ENCODE results near the gene DCLK1.
A peak's percentile ranks its signal among the peaks of the same experiment; 100 is the strongest.

Gene DCLK1

GRCh38 chr13:35995136-35995535, 136.0 kb downstream of the DCLK1 start:
- H3K18ac ChIP-seq (ENCODE audit: low read length) = no peak overlapping the region
- H3K79me2 ChIP-seq (ENCODE audit: control insufficient read depth, insufficient read depth, low read length) = no peaks in the 10 kb centered on the region
- no peaks in the 10 kb centered on the region for H3K4me1 ChIP-seq (ENCODE audit: control insufficient read depth, low read depth, low read length)
- H2BK5ac ChIP-seq (ENCODE audit: low read length) = no peak overlapping the region
- DNase-seq = no peak
- no peak overlapping the region for H2BK15ac ChIP-seq (replicated peaks; ENCODE audit: low read depth)
- H3K27me3 ChIP-seq (ENCODE audit: insufficient read depth, low read length, poor library complexity) = no peaks in the 10 kb centered on the region
- H2BK120ac ChIP-seq (ENCODE audit: low read depth, low read length) = no peak overlapping the region
- no peak overlapping the region for H2AK5ac ChIP-seq (ENCODE audit: low read length)
- no peaks in the 10 kb centered on the region for H3K79me1 ChIP-seq (ENCODE audit: low read length)
- H3K27ac ChIP-seq (ENCODE audit: low read depth, low read length) = no peak overlapping the region
- no peak overlapping the region for H3K23ac ChIP-seq (ENCODE audit: low read length)
- H3K36me3 ChIP-seq (ENCODE audit: control insufficient read depth, insufficient read depth, low read length) = no peaks in the 10 kb centered on the region
- no peak overlapping the region for H3K56ac ChIP-seq (ENCODE audit: low read length)
- H3K4ac ChIP-seq (ENCODE audit: low read depth, low read length) = no peak overlapping the region
- no peak overlapping the region for H3K9ac ChIP-seq (ENCODE audit: low read length)
- no peak overlapping the region for H4K8ac ChIP-seq (ENCODE audit: low read depth, low read length)
- no CpG with 5 or more reads among the region's 2 CpGs for WGBS (ENCODE audit: extremely low coverage, insufficient coverage, low lambda C conversion rate)
- no peak overlapping the region for H3K4me2 ChIP-seq (ENCODE audit: low read length)
- no peak overlapping the region for H4K5ac ChIP-seq (ENCODE audit: low read length)
- no peak overlapping the region for H3K4me3 ChIP-seq (ENCODE audit: low read length)

GRCh38 chr13:35994131-35994966, 136.8 kb downstream of the DCLK1 start:
- H3K4me3 ChIP-seq (ENCODE audit: low read length) = no peak overlapping the region
- H3K27me3 ChIP-seq (ENCODE audit: insufficient read depth, low read length, poor library complexity) = no peaks in the 10 kb centered on the region
- H3K23ac ChIP-seq (ENCODE audit: low read length) = no peak overlapping the region
- H3K4me2 ChIP-seq (ENCODE audit: low read length) = no peak overlapping the region
- no peak overlapping the region for H3K27ac ChIP-seq (ENCODE audit: low read depth, low read length)
- H3K18ac ChIP-seq (ENCODE audit: low read length) = no peak overlapping the region
- DNase-seq = peak; percentile 5
- H2BK120ac ChIP-seq (ENCODE audit: low read depth, low read length) = no peak overlapping the region
- H3K79me2 ChIP-seq (ENCODE audit: control insufficient read depth, insufficient read depth, low read length) = no peaks in the 10 kb centered on the region
- H3K79me1 ChIP-seq (ENCODE audit: low read length) = no peaks in the 10 kb centered on the region
- no peak overlapping the region for H3K4ac ChIP-seq (ENCODE audit: low read depth, low read length)
- no peak overlapping the region for H3K56ac ChIP-seq (ENCODE audit: low read length)
- H3K4me1 ChIP-seq (ENCODE audit: control insufficient read depth, low read depth, low read length) = no peaks in the 10 kb centered on the region
- no peak overlapping the region for H3K9ac ChIP-seq (ENCODE audit: low read length)
- no CpG with 5 or more reads among the region's 6 CpGs for WGBS (ENCODE audit: extremely low coverage, insufficient coverage, low lambda C conversion rate)
- no peak overlapping the region for H2AK5ac ChIP-seq (ENCODE audit: low read length)
- H4K8ac ChIP-seq (ENCODE audit: low read depth, low read length) = no peak overlapping the region
- no peak overlapping the region for H2BK15ac ChIP-seq (replicated peaks; ENCODE audit: low read depth)
- H4K5ac ChIP-seq (ENCODE audit: low read length) = no peak overlapping the region
- H2BK5ac ChIP-seq (ENCODE audit: low read length) = no peak overlapping the region
- no peaks in the 10 kb centered on the region for H3K36me3 ChIP-seq (ENCODE audit: control insufficient read depth, insufficient read depth, low read length)

GRCh38 chr13:35993686-35994085, 137.5 kb downstream of the DCLK1 start:
- H3K18ac ChIP-seq (ENCODE audit: low read length) = no peak overlapping the region
- no peak overlapping the region for H3K4me3 ChIP-seq (ENCODE audit: low read length)
- H4K5ac ChIP-seq (ENCODE audit: low read length) = no peak overlapping the region
- H4K8ac ChIP-seq (ENCODE audit: low read depth, low read length) = no peak overlapping the region
- no peaks in the 10 kb centered on the region for H3K79me2 ChIP-seq (ENCODE audit: control insufficient read depth, insufficient read depth, low read length)
- H3K23ac ChIP-seq (ENCODE audit: low read length) = no peak overlapping the region
- WGBS (ENCODE audit: extremely low coverage, insufficient coverage, low lambda C conversion rate) = no CpG with 5 or more reads among the region's 1 CpG
- no peaks in the 10 kb centered on the region for H3K4me1 ChIP-seq (ENCODE audit: control insufficient read depth, low read depth, low read length)
- H2BK5ac ChIP-seq (ENCODE audit: low read length) = no peak overlapping the region
- DNase-seq = no peak
- H3K4ac ChIP-seq (ENCODE audit: low read depth, low read length) = no peak overlapping the region
- no peaks in the 10 kb centered on the region for H3K36me3 ChIP-seq (ENCODE audit: control insufficient read depth, insufficient read depth, low read length)
- no peaks in the 10 kb centered on the region for H3K79me1 ChIP-seq (ENCODE audit: low read length)
- H3K4me2 ChIP-seq (ENCODE audit: low read length) = no peak overlapping the region
- H2BK120ac ChIP-seq (ENCODE audit: low read depth, low read length) = no peak overlapping the region
- H3K27ac ChIP-seq (ENCODE audit: low read depth, low read length) = no peak overlapping the region
- H3K9ac ChIP-seq (ENCODE audit: low read length) = no peak overlapping the region
- no peak overlapping the region for H2BK15ac ChIP-seq (replicated peaks; ENCODE audit: low read depth)
- H3K27me3 ChIP-seq (ENCODE audit: insufficient read depth, low read length, poor library complexity) = no peaks in the 10 kb centered on the region
- no peak overlapping the region for H2AK5ac ChIP-seq (ENCODE audit: low read length)
- no peak overlapping the region for H3K56ac ChIP-seq (ENCODE audit: low read length)

GRCh38 chr13:35992964-35993363, 138.2 kb downstream of the DCLK1 start:
- H2BK120ac ChIP-seq (ENCODE audit: low read depth, low read length) = no peak overlapping the region
- H4K5ac ChIP-seq (ENCODE audit: low read length) = no peak overlapping the region
- H3K4me1 ChIP-seq (ENCODE audit: control insufficient read depth, low read depth, low read length) = peaks cover 3% of the 10 kb centered on the region
- H3K27me3 ChIP-seq (ENCODE audit: insufficient read depth, low read length, poor library complexity) = no peaks in the 10 kb centered on the region
- no peak overlapping the region for H3K27ac ChIP-seq (ENCODE audit: low read depth, low read length)
- H3K56ac ChIP-seq (ENCODE audit: low read length) = no peak overlapping the region
- H3K4me3 ChIP-seq (ENCODE audit: low read length) = no peak overlapping the region
- no peaks in the 10 kb centered on the region for H3K79me2 ChIP-seq (ENCODE audit: control insufficient read depth, insufficient read depth, low read length)
- no peak overlapping the region for H3K9ac ChIP-seq (ENCODE audit: low read length)
- no peak for DNase-seq
- no peak overlapping the region for H3K4ac ChIP-seq (ENCODE audit: low read depth, low read length)
- no peak overlapping the region for H2BK5ac ChIP-seq (ENCODE audit: low read length)
- H2BK15ac ChIP-seq (replicated peaks; ENCODE audit: low read depth) = no peak overlapping the region
- H3K4me2 ChIP-seq (ENCODE audit: low read length) = no peak overlapping the region
- H3K18ac ChIP-seq (ENCODE audit: low read length) = no peak overlapping the region
- H3K23ac ChIP-seq (ENCODE audit: low read length) = no peak overlapping the region
- H3K36me3 ChIP-seq (ENCODE audit: control insufficient read depth, insufficient read depth, low read length) = no peaks in the 10 kb centered on the region
- H4K8ac ChIP-seq (ENCODE audit: low read depth, low read length) = no peak overlapping the region
- no CpG with 5 or more reads among the region's 4 CpGs for WGBS (ENCODE audit: extremely low coverage, insufficient coverage, low lambda C conversion rate)
- no peaks in the 10 kb centered on the region for H3K79me1 ChIP-seq (ENCODE audit: low read length)
- no peak overlapping the region for H2AK5ac ChIP-seq (ENCODE audit: low read length)

- Histone ChIP-seq H3K27me3 (ENCODE audit: insufficient read depth, low read length, poor library complexity) (no peaks in the 10 kb centered on the region), H3K4ac (ENCODE audit: low read depth, low read length) (no peak overlapping the region), H3K4me2 (ENCODE audit: low read length) (no peak overlapping the region), H3K23ac (ENCODE audit: low read length) (no peak overlapping the region), H3K4me3 (ENCODE audit: low read length) (no peak overlapping the region), H2AK5ac (ENCODE audit: low read length) (no peak overlapping the region), H3K79me2 (ENCODE audit: control insufficient read depth, insufficient read depth, low read length) (no peaks in the 10 kb centered on the region), H3K9ac (ENCODE audit: low read length) (no peak overlapping the region), H3K4me1 (ENCODE audit: control insufficient read depth, low read depth, low read length) (peaks cover 7% of the 10 kb centered on the region), H4K5ac (ENCODE audit: low read length) (no peak overlapping the region), H4K8ac (ENCODE audit: low read depth, low read length) (no peak overlapping the region), H2BK120ac (ENCODE audit: low read depth, low read length) (no peak overlapping the region), H3K56ac (ENCODE audit: low read length) (no peak overlapping the region), H3K36me3 (ENCODE audit: control insufficient read depth, insufficient read depth, low read length) (no peaks in the 10 kb centered on the region), H2BK5ac (ENCODE audit: low read length) (no peak overlapping the region), H3K18ac (ENCODE audit: low read length) (no peak overlapping the region), H2BK15ac (replicated peaks; ENCODE audit: low read depth) (no peak overlapping the region), H3K79me1 (ENCODE audit: low read length) (no peaks in the 10 kb centered on the region), H3K27ac (ENCODE audit: low read depth, low read length) (no peak overlapping the region)
- DNase-seq = peak; percentile 37
- no CpG with 5 or more reads among the region's 3 CpGs for WGBS (ENCODE audit: extremely low coverage, insufficient coverage, low lambda C conversion rate)
These were observed 141.0 kb downstream of the DCLK1 start for GRCh38 chr13:35990196-35990595.

- H4K8ac ChIP-seq (ENCODE audit: low read depth, low read length) = no peak overlapping the region
- no peak overlapping the region for H3K4ac ChIP-seq (ENCODE audit: low read depth, low read length)
- H3K27me3 ChIP-seq (ENCODE audit: insufficient read depth, low read length, poor library complexity) = no peaks in the 10 kb centered on the region
- H3K9ac ChIP-seq (ENCODE audit: low read length) = no peak overlapping the region
- H3K23ac ChIP-seq (ENCODE audit: low read length) = no peak overlapping the region
- H4K5ac ChIP-seq (ENCODE audit: low read length) = no peak overlapping the region
- no peak overlapping the region for H2AK5ac ChIP-seq (ENCODE audit: low read length)
- H2BK15ac ChIP-seq (replicated peaks; ENCODE audit: low read depth) = no peak overlapping the region
- no peak overlapping the region for H3K27ac ChIP-seq (ENCODE audit: low read depth, low read length)
- no peak overlapping the region for H2BK5ac ChIP-seq (ENCODE audit: low read length)
- no CpG with 5 or more reads among the region's 6 CpGs for WGBS (ENCODE audit: extremely low coverage, insufficient coverage, low lambda C conversion rate)
- no peaks in the 10 kb centered on the region for H3K79me2 ChIP-seq (ENCODE audit: control insufficient read depth, insufficient read depth, low read length)
- no peaks in the 10 kb centered on the region for H3K79me1 ChIP-seq (ENCODE audit: low read length)
- H3K4me2 ChIP-seq (ENCODE audit: low read length) = no peak overlapping the region
- no peak overlapping the region for H3K56ac ChIP-seq (ENCODE audit: low read length)
- peak; percentile 41 for DNase-seq
- no peak overlapping the region for H3K4me3 ChIP-seq (ENCODE audit: low read length)
- H3K18ac ChIP-seq (ENCODE audit: low read length) = no peak overlapping the region
- no peak overlapping the region for H2BK120ac ChIP-seq (ENCODE audit: low read depth, low read length)
- H3K36me3 ChIP-seq (ENCODE audit: control insufficient read depth, insufficient read depth, low read length) = no peaks in the 10 kb centered on the region
- peaks cover 7% of the 10 kb centered on the region for H3K4me1 ChIP-seq (ENCODE audit: control insufficient read depth, low read depth, low read length)
These were observed 142.5 kb downstream of the DCLK1 start for GRCh38 chr13:35988648-35989081.

All from mesendoderm (in vitro differentiated cells).